ENCODE measurements around the gene PNMA8C.

- TF ChIP-seq CTCF (IDR thresholded peaks at IDR 0.05) (no peak), POLR2A (IDR thresholded peaks at IDR 0.05) (no peak)
These were observed 46.9 kb downstream of the PNMA8C start for GRCh38 chr19:46381756-46382345.
